Liver (tissue), 9 donors: Measurements from ENCODE around the gene PIGR. TPM values are rescaled to one million over a fixed set of nuclear protein-coding genes. Genes with fewer than 3 reads are reported as not detected.

ENCODE experiments used
- DNase-seq: peaks from one replicate; pipeline ENCODE4 v3.0.0-alpha.2; 2017; ENCODE audit warnings: low spot score
- H3K27ac ChIP-seq, 2 donors: one replicate each; pipeline ENCODE4 v1.7.0; 2013; ENCODE audit warnings: inconsistent platforms in 2 of 2, low read length in 2 of 2, control low read depth in 1 of 2, low read depth in 1 of 2, mild to moderate bottlenecking in 1 of 2
- H3K27me3 ChIP-seq, 4 donors: one replicate each; pipeline versions ENCODE4 v1.6.1 to v1.7.0; 2013; ENCODE audit warnings: low read length in 3 of 4, inconsistent platforms in 1 of 4, mild to moderate bottlenecking in 1 of 4, moderate library complexity in 1 of 4; ENCODE audit not compliant: control insufficient read depth in 4 of 4, insufficient read depth in 4 of 4
- H3K36me3 ChIP-seq, 4 donors: one replicate each; pipeline versions ENCODE4 v1.6.1 to v1.7.0; 2013; ENCODE audit warnings: low read length in 3 of 4, mild to moderate bottlenecking in 3 of 4, low read depth in 1 of 4, moderate library complexity in 1 of 4; ENCODE audit not compliant: control insufficient read depth in 4 of 4, insufficient read depth in 3 of 4
- H3K4me1 ChIP-seq, 4 donors: one replicate each; pipeline versions ENCODE4 v1.6.1 to v1.7.0; 2013; ENCODE audit warnings: low read length in 3 of 4, mild to moderate bottlenecking in 3 of 4, moderate library complexity in 1 of 4; ENCODE audit not compliant: control insufficient read depth in 4 of 4, insufficient read depth in 4 of 4
- H3K4me3 ChIP-seq, 3 donors: one replicate each; pipeline versions ENCODE4 v1.6.1 to v1.7.0; 2013; ENCODE audit warnings: low read length in 3 of 3, control low read depth in 1 of 3, low read depth in 1 of 3, mild to moderate bottlenecking in 1 of 3
- H3K9ac ChIP-seq, 2 donors: one replicate each; pipeline ENCODE4 v1.7.0; 2013; ENCODE audit warnings: low read length in 2 of 2, mild to moderate bottlenecking in 2 of 2, moderate library complexity in 2 of 2, control low read depth in 1 of 2, low read depth in 1 of 2
- H3K9me3 ChIP-seq, 4 donors: one replicate each; pipeline versions ENCODE4 v1.6.1 to v1.7.0; 2013; ENCODE audit warnings: low read length in 3 of 4; ENCODE audit not compliant: control insufficient read depth in 4 of 4
- ATF3 ChIP-seq: IDR thresholded peaks from 2 replicates; pipeline ENCODE4 v1.6.1; 2016; ENCODE audit warnings: antibody characterized with exemption
- EGR1 ChIP-seq, 2 donors: IDR thresholded peaks; 2 replicates each; pipeline ENCODE4 v1.6.1; 2016 to 2018; ENCODE audit warnings: antibody characterized with exemption in 2 of 2, low read depth in 2 of 2
- FOXA1 ChIP-seq: IDR thresholded peaks from 2 replicates; pipeline ENCODE4 v1.6.1; 2016; ENCODE audit warnings: antibody characterized with exemption
- FOXA2 ChIP-seq: IDR thresholded peaks from 2 replicates; pipeline ENCODE4 v1.6.1; 2016; ENCODE audit warnings: antibody characterized with exemption
- GABPA ChIP-seq, 2 donors: IDR thresholded peaks in 1 of 2; conservative IDR thresholded peaks in 1 of 2; 2 replicates each; pipeline ENCODE4 v1.6.1; 2016; ENCODE audit warnings: antibody characterized with exemption in 2 of 2, mild to moderate bottlenecking in 1 of 2, moderate library complexity in 1 of 2
- HNF4A ChIP-seq, 2 donors: conservative IDR thresholded peaks; 2 replicates each; pipeline ENCODE4 v1.6.1; 2016; ENCODE audit warnings: antibody characterized with exemption in 2 of 2, mild to moderate bottlenecking in 2 of 2
- HNF4G ChIP-seq: IDR thresholded peaks from 2 replicates; pipeline ENCODE4 v1.6.1; 2016; ENCODE audit warnings: antibody characterized with exemption
- JUND ChIP-seq, 2 donors: IDR thresholded peaks; 2 replicates each; pipeline ENCODE4 v1.6.1; 2016; ENCODE audit warnings: antibody characterized with exemption in 2 of 2
- MAX ChIP-seq: IDR thresholded peaks from 2 replicates; pipeline ENCODE4 v1.6.1; 2016; ENCODE audit warnings: antibody characterized with exemption
- NR2F2 ChIP-seq: IDR thresholded peaks from 2 replicates; pipeline ENCODE4 v1.6.1; 2016; ENCODE audit warnings: antibody characterized with exemption
- RAD21 ChIP-seq, 2 donors: IDR thresholded peaks; 2 replicates each; pipeline ENCODE4 v1.6.1; 2016; ENCODE audit warnings: antibody characterized with exemption in 2 of 2, mild to moderate bottlenecking in 2 of 2
- RXRA ChIP-seq, 2 donors: IDR thresholded peaks; 2 replicates each; pipeline ENCODE4 v1.6.1; 2017 to 2018; ENCODE audit warnings: antibody characterized with exemption in 2 of 2, mild to moderate bottlenecking in 1 of 2
- SP1 ChIP-seq: IDR thresholded peaks from 2 replicates; pipeline ENCODE4 v1.6.1; 2018; ENCODE audit warnings: antibody characterized with exemption, mild to moderate bottlenecking
- TAF1 ChIP-seq: conservative IDR thresholded peaks from 2 replicates; pipeline ENCODE4 v1.6.1; 2016; ENCODE audit warnings: antibody characterized with exemption, mild to moderate bottlenecking
- YY1 ChIP-seq: IDR thresholded peaks from 2 replicates; pipeline ENCODE4 v1.6.1; 2016; ENCODE audit warnings: antibody characterized with exemption, mild to moderate bottlenecking
- WGBS: extraction: QIAGEN DNeasy Blood & Tissue Kit; methylation state at CpG from one replicate; pipeline ENCODE4 v1.1.7; 2013; 5-methylcytosine and 5-hydroxymethylcytosine counted together
- polyA plus RNA-seq, 2 donors: library from polyadenylated mRNA; stranded (reverse) in 1 of 2; unstranded in 1 of 2; fragments of 200-250 nt in 1 of 2; fragments of >200 nt in 1 of 2; fragmentation: Nextera tagmentation in 1 of 2; extraction: Ambion mirVana in 1 of 2; gene quantifications; one replicate each; pipeline versions ENCODE4 v1.2.1 to v1.2.3, GENCODE V29; 2013 to 2015
- total RNA-seq, 2 donors: library from RNA; depleted of rRNA; stranded (reverse); fragments of >200 nt; gene quantifications; one replicate each; pipeline ENCODE4 v1.2.3, GENCODE V29; 2014
- TF ChIP-seq, protein P1 (sequence below): IDR thresholded peaks from 2 replicates; pipeline ENCODE4 v1.6.1; 2016; ENCODE audit warnings: antibody characterized with exemption
- TF ChIP-seq, protein P2 (sequence below): fragments of 150-350 bp; IDR thresholded peaks from 2 replicates; pipeline ENCODE4 v1.5.1; 2017; ENCODE audit warnings: improper control_type of control experiment, low read depth, low read length; ENCODE audit not compliant: missing input control
- TF ChIP-seq, protein P3 (sequence below): IDR thresholded peaks from 2 replicates; pipeline ENCODE4 v1.6.1; 2016; ENCODE audit warnings: antibody characterized with exemption, mild to moderate bottlenecking
- donor health status: healthy.
- donor health status: healthy.
- donor health status: healthy.
- donor health status: healthy.
- donor health status: healthy.

Gene PIGR
- total and polyA plus RNA-seq, 4 donors, result 0.09 to 43.3 (median 14.1) TPM

DNA sequence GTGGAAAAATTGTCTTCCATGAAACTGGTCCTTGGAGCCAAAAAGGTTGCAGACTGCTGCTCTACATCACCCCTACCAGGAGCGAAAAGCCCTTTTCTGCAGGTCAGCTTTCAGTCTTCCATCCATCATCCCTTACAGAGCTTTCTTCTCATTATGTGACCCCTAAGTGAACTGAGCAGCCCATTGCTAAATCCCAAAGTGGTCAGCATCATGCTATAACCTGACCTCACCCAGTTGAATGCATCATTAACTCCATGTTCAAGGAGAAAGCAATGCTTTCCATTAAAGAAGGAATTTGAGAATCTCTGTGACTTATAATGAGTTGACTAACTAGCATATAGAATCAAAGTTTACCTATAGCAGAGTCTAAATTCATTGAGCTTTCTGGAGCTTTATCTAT, 59.4 kb downstream of the PIGR start:
- no peak overlapping the region for H3K9ac ChIP-seq
- H3K36me3 ChIP-seq, result no peaks in the 10 kb centered on the region
- H3K27ac ChIP-seq, result no peak overlapping the region
- no peak for DNase-seq
- 99% methylated on average over 1 of the region's 1 CpG for WGBS
- H3K27me3 ChIP-seq, result no peaks in the 10 kb centered on the region
- no peak overlapping the region for H3K4me3 ChIP-seq
- no peaks in the 10 kb centered on the region for H3K9me3 ChIP-seq
- TF ChIP-seq NR2F2, result no peak
- peaks cover 4 to 12% (median 12%) of the 10 kb centered on the region in 4 donors for H3K4me1 ChIP-seq

DNA sequence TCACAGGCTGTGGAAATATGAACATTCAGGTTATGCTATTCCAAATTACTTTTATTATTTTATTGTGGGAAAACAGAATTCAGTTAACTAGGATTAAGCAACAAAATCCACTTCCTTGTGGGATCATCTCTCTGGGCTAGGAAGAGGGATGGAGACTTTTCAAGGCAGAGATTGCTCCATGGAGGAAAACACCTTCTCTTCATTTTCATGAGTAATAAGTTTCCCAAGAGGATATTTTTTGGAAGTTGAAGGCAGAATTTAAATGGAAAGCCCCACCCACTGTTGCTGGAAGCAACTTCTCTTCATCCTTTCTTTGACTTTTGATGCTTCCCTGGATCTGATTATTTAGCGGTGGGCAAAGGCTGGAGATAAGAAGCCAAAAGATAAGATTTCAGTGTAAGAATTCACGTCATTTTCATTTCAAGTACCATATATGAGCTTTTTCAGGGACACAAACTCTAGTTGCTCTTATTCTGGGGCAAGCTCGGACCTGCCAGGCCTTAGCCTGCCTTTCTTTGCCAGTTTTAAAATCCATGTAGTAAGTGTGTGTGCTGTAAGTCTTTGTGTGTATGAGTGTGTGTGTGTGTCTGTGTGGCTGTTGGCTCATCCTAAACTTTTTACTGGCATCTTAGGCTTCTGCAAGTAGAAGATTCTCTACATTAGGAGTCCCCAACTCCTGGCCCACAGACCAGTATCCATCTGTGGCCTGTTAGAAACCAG, 60.8 kb downstream of the PIGR start:
- no peak for DNase-seq
- Histone ChIP-seq H3K27me3 (no peaks in the 10 kb centered on the region), H3K9ac (no peak overlapping the region), H3K27ac (no peak overlapping the region), H3K4me3 (no peak overlapping the region), H3K36me3 (no peaks in the 10 kb centered on the region), H3K4me1 (peaks cover 4 to 8% (median 6%) of the 10 kb centered on the region in 4 donors), H3K9me3 (no peaks in the 10 kb centered on the region)
- TF ChIP-seq NR2F2, result no peak
- TF ChIP-seq SP1, result no peak
- TF ChIP-seq MAX, result no peak
- TF ChIP-seq YY1, result no peak
- TF ChIP-seq FOXA1, result no peak
- TF ChIP-seq GABPA (IDR thresholded peaks at IDR 0.05 in 1 of 2, conservative IDR thresholded peaks at IDR 0.05 in 1 of 2), result no peak
- TF ChIP-seq EGR1 (IDR thresholded peaks at IDR 0.05; ENCODE audit: low read depth in 2 of 2), result no peak
- TF ChIP-seq HNF4G, result no peak
- no peak for TF ChIP-seq TAF1
- no peak for TF ChIP-seq RXRA (IDR thresholded peaks at IDR 0.05)
- no peak for TF ChIP-seq ATF3
- TF ChIP-seq, protein P1, sequence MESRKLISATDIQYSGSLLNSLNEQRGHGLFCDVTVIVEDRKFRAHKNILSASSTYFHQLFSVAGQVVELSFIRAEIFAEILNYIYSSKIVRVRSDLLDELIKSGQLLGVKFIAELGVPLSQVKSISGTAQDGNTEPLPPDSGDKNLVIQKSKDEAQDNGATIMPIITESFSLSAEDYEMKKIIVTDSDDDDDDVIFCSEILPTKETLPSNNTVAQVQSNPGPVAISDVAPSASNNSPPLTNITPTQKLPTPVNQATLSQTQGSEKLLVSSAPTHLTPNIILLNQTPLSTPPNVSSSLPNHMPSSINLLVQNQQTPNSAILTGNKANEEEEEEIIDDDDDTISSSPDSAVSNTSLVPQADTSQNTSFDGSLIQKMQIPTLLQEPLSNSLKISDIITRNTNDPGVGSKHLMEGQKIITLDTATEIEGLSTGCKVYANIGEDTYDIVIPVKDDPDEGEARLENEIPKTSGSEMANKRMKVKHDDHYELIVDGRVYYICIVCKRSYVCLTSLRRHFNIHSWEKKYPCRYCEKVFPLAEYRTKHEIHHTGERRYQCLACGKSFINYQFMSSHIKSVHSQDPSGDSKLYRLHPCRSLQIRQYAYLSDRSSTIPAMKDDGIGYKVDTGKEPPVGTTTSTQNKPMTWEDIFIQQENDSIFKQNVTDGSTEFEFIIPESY, result no peak
- no peak for TF ChIP-seq FOXA2
- TF ChIP-seq, protein P2, sequence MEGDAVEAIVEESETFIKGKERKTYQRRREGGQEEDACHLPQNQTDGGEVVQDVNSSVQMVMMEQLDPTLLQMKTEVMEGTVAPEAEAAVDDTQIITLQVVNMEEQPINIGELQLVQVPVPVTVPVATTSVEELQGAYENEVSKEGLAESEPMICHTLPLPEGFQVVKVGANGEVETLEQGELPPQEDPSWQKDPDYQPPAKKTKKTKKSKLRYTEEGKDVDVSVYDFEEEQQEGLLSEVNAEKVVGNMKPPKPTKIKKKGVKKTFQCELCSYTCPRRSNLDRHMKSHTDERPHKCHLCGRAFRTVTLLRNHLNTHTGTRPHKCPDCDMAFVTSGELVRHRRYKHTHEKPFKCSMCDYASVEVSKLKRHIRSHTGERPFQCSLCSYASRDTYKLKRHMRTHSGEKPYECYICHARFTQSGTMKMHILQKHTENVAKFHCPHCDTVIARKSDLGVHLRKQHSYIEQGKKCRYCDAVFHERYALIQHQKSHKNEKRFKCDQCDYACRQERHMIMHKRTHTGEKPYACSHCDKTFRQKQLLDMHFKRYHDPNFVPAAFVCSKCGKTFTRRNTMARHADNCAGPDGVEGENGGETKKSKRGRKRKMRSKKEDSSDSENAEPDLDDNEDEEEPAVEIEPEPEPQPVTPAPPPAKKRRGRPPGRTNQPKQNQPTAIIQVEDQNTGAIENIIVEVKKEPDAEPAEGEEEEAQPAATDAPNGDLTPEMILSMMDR, result no peak
- TF ChIP-seq, protein P3, sequence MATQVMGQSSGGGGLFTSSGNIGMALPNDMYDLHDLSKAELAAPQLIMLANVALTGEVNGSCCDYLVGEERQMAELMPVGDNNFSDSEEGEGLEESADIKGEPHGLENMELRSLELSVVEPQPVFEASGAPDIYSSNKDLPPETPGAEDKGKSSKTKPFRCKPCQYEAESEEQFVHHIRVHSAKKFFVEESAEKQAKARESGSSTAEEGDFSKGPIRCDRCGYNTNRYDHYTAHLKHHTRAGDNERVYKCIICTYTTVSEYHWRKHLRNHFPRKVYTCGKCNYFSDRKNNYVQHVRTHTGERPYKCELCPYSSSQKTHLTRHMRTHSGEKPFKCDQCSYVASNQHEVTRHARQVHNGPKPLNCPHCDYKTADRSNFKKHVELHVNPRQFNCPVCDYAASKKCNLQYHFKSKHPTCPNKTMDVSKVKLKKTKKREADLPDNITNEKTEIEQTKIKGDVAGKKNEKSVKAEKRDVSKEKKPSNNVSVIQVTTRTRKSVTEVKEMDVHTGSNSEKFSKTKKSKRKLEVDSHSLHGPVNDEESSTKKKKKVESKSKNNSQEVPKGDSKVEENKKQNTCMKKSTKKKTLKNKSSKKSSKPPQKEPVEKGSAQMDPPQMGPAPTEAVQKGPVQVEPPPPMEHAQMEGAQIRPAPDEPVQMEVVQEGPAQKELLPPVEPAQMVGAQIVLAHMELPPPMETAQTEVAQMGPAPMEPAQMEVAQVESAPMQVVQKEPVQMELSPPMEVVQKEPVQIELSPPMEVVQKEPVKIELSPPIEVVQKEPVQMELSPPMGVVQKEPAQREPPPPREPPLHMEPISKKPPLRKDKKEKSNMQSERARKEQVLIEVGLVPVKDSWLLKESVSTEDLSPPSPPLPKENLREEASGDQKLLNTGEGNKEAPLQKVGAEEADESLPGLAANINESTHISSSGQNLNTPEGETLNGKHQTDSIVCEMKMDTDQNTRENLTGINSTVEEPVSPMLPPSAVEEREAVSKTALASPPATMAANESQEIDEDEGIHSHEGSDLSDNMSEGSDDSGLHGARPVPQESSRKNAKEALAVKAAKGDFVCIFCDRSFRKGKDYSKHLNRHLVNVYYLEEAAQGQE, result no peak
- no peak for TF ChIP-seq JUND (IDR thresholded peaks at IDR 0.05)
- TF ChIP-seq HNF4A (conservative IDR thresholded peaks at IDR 0.05), result no peak
- TF ChIP-seq RAD21 (IDR thresholded peaks at IDR 0.05), result no peak
- WGBS, result 84% methylated on average over 3 of the region's 3 CpGs
